ENCODE data around the gene BUD23. TPM values are rescaled to one million over a fixed set of nuclear protein-coding genes. Genes with fewer than 3 reads are reported as not detected.
"Not testable (repeated sequence)": the region's sequence is repeated elsewhere in the genome, so short reads cannot be mapped to it uniquely, and the experiment has no call there.

BUD23 gene
- total RNA-seq, 1 donor from 2014 or later: 51.9 TPM

- no peak for DNase-seq (ENCODE audit: low spot score)
Observed at GRCh38 chr7:73668103-73668885, 15.1 kb upstream of the BUD23 start.

- DNase-seq (ENCODE audit: low spot score): no peak
Observed at GRCh38 chr7:73668886-73669230, 14.5 kb upstream of the BUD23 start.

GRCh38 chr7:73669288-73669701, 14.1 kb upstream of the BUD23 start:
- DNase-seq (ENCODE audit: low spot score): no peak

GRCh38 chr7:73669858-73670385, 13.5 kb upstream of the BUD23 start:
- no peak for DNase-seq (ENCODE audit: low spot score)

GRCh38 chr7:73671322-73671661, 12.1 kb upstream of the BUD23 start:
- no peak for DNase-seq (ENCODE audit: low spot score)

GRCh38 chr7:73671857-73672445, 11.4 kb upstream of the BUD23 start:
- DNase-seq (ENCODE audit: low spot score): no peak

GRCh38 chr7:73674468-73675124, 8.8 kb upstream of the BUD23 start:
- no peak for DNase-seq (ENCODE audit: low spot score)

- DNase-seq (ENCODE audit: low spot score): not testable (repeated sequence)
Observed at GRCh38 chr7:73676062-73676461, 7.3 kb upstream of the BUD23 start.

GRCh38 chr7:73678862-73679261, 4.5 kb upstream of the BUD23 start:
- no peak for DNase-seq (ENCODE audit: low spot score)

- DNase-seq (ENCODE audit: low spot score): no peak
Observed at GRCh38 chr7:73679709-73680108, 3.7 kb upstream of the BUD23 start.

GRCh38 chr7:73680501-73680900, 2.9 kb upstream of the BUD23 start:
- DNase-seq (ENCODE audit: low spot score): no peak

- DNase-seq (ENCODE audit: low spot score): no peak
Observed at GRCh38 chr7:73681031-73681430, 2.4 kb upstream of the BUD23 start.

GRCh38 chr7:73682745-73683055, 697 bp upstream of the BUD23 start:
- DNase-seq (ENCODE audit: low spot score): no peak

- no peak for DNase-seq (ENCODE audit: low spot score)
Observed at GRCh38 chr7:73683788-73684693, 644 bp downstream of the BUD23 start.

- DNase-seq (ENCODE audit: low spot score): no peak
Observed at GRCh38 chr7:73685311-73685710, 1.9 kb downstream of the BUD23 start.

GRCh38 chr7:73688288-73688687, 4.9 kb downstream of the BUD23 start:
- DNase-seq (ENCODE audit: low spot score): no peak

- no peak for DNase-seq (ENCODE audit: low spot score)
Observed at GRCh38 chr7:73690646-73691045, 7.2 kb downstream of the BUD23 start.

- DNase-seq (ENCODE audit: low spot score): no peak
Observed at GRCh38 chr7:73696372-73696771, 13.0 kb downstream of the BUD23 start.

- DNase-seq (ENCODE audit: low spot score): no peak
Observed at GRCh38 chr7:73698410-73698809, 15.0 kb downstream of the BUD23 start.

GRCh38 chr7:73699370-73700068, 16.1 kb downstream of the BUD23 start:
- DNase-seq (ENCODE audit: low spot score): no peak

- no peak for DNase-seq (ENCODE audit: low spot score)
Observed at GRCh38 chr7:73700069-73700423, 16.6 kb downstream of the BUD23 start.

Measured in mesenteric fat pad (tissue), 1 donor.